Measurements from ENCODE around the gene KCNH2.
"Not testable (repeated sequence)": the region's sequence is repeated elsewhere in the genome, so short reads cannot be mapped to it uniquely, and the experiment has no call there.

The KCNH2 gene

DNA sequence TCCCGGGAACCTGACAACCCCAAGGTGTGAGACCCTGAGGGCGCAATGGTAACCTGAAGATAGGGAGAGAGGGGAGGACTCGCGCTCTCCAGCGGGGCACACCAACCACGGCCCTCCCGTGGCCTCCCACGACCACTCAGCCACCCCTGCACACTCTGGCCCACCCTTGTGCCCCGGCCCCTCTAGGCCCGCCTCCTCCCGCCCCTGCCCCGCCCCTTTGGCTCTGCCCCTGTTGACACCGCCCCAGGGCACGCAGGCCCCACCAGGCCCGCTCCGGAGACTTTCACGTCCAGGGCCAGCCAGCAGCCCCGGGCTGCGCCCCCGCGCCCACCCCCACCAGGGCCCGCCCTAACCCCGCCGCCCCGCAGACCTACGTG is 35.2 kb upstream of the KCNH2 start:
- FAIRE-seq (no peak), DNase-seq (ENCODE audit: extremely low spot score, insufficient read length, low read depth) (no peak)

DNA sequence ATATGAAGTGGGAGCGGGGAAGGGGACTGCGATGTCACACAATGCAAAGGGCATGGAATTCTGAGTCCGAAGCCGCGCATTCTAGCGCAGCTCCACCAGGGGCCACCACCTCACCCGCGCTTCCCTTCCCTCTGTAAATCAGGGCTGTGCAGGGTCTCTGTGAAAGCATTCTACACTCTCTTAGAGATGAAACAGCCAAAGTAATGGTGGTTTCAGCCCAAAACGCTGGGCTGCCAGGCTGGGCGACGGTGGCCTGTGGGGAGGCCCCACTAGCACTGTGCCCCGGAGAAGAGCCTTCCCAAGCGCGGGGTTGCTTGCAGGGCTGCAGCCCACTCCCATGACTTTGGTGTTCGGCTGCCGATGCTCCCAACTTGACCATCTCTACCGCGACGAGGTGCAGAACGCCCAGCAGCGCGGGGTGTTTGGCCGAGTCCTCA is 34.8 kb upstream of the KCNH2 start:
- no peak for DNase-seq (ENCODE audit: extremely low spot score, insufficient read length, low read depth)
- no peak for FAIRE-seq

DNA sequence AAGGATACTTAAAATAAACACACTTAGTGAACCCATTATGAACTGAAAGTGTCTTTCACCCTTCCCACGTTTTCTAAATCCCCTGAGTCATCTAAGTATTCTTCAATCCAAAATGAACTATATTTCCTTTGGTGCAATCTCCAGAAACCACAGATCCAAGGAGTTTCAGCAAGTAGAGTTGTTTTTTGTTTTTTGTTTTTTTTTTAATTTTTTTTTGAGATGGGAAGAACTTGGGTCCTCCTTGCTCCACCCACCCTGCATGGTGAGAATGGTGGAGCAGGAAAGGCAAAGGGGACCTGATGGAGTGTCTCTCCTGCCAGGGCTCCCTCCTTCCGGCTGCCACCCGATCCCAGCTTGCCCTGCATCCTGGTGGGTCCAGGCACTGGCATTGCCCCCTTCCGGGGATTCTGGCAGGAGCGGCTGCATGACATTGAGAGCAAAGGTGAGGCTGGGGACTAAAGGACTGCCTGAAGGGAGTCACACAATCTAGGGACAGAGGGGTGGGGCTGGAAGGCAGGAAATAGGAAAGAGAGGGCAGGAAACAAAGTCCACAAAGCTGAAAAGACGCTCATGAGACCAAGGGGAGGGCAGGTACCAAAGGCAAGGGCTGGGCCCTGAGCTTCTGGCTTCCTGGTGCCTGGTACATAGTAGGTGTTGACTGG is 34.0 kb upstream of the KCNH2 start:
- DNase-seq (ENCODE audit: extremely low spot score, insufficient read length, low read depth) (no peak), FAIRE-seq (no peak)

DNA sequence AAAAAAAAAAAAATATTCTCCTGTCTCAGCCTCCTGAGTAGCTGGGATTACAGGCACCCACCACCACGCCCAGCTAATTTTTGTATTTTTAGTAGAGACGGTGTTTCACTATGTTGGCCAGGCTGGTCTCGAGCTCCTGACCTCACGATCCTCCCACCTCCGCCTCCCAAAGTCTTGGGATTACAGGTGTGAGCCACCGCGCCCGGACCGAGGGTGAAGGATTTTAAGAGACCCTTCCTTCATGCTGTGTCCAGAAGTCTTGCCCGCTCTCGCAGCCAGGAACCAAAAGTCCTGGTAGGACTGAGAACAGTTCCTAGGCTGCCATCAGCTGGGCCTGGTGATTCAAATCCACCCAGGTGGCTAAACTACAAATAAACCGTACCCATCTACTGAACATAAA is 33.5 kb upstream of the KCNH2 start:
- not testable (repeated sequence) for FAIRE-seq; DNase-seq (ENCODE audit: extremely low spot score, insufficient read length, low read depth)

DNA sequence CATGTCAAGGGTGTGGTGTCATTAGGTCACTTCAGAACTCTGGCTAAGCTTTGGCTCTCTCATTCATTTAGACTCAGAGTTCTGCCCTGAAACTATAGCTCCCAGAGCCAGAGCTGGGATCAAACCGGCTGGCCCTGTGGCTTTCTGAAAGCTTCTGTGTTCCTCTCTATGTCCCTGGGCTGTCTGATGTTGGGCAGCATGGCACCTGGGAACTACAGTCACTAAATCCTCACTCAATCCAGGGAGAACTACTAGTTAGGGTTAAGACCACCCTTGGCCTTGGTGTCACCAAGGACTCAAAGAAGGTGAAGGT is 32.9 kb upstream of the KCNH2 start:
- no peak for FAIRE-seq
- DNase-seq (ENCODE audit: extremely low spot score, insufficient read length, low read depth), result no peak

DNA sequence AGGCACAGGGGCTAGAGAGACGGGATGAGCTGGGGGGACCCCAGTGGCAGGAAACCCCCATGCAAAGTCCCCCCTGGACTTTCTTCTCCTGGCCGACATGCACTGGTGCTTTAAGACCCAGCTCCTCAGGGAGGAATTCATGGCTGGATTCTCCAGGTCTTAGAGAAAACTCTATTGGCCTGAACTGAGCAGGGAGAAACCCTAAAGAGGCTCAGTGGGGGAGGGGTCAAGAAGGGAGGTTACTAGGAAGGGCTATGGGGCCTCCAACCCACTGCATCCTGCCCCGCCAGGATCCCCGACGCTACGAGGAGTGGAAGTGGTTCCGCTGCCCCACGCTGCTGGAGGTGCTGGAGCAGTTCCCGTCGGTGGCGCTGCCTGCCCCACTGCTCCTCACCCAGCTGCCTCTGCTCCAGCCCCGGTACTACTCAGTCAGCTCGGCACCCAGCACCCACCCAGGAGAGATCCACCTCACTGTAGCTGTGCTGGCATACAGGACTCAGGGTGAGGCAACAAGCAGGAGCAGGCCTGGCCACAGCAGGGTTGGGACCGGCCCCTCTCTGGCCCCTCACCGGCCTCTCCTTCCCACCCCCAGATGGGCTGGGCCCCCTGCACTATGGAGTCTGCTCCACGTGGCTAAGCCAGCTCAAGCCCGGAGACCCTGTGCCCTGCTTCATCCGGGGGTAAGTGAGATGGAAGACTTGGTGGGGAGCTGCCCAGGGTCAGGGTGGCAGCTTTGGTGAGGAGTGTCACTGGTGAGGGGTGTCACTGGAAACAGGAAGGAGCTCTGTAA is 32.4 kb upstream of the KCNH2 start:
- DNase-seq (ENCODE audit: extremely low spot score, insufficient read length, low read depth), result no peak
- FAIRE-seq, result no peak

DNA sequence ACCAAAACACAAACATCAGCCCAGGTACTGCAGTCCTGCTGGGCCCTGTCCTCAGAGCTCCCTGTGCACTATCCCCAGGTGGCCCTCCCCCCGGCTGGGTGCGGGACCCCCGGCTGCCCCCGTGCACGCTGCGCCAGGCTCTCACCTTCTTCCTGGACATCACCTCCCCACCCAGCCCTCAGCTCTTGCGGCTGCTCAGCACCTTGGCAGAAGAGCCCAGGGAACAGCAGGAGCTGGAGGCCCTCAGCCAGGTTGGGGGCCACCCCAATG is 31.9 kb upstream of the KCNH2 start:
- FAIRE-seq (no peak), DNase-seq (ENCODE audit: extremely low spot score, insufficient read length, low read depth) (no peak)

DNA sequence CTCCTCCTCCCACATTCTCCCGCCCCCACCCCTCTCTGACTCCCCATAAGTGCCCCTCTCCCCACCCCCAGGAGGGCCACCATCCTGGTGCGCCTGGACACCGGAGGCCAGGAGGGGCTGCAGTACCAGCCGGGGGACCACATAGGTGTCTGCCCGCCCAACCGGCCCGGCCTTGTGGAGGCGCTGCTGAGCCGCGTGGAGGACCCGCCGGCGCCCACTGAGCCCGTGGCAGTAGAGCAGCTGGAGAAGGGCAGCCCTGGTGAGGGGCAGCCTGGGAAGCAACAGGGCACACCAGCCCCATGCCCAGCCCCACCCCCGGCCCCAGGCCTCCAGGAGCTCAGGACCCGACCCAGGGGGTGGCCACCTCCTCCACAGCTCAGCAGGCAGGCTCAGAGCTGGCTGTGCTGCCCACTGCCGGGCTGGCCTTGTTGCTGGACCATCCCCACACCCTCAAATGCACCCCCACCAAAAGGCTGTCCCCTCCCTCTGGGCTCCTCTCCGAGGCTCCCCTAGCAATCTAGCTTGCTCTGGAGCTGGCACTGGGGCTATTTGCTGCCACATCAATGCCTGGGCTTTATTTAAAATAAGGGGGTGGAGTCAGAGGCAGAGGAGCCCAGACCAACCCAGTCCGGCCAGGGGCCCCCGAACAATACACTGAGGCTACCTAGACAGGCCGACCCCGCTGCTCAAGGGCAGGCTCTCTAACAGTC is 31.4 kb upstream of the KCNH2 start:
- DNase-seq (ENCODE audit: extremely low spot score, insufficient read length, low read depth) (no peak), FAIRE-seq (no peak)

- DNase-seq (ENCODE audit: extremely low spot score, insufficient read length, low read depth) (peak; percentile 86), FAIRE-seq (peak; percentile 83)
These were observed 30.6 kb upstream of the KCNH2 start for GRCh38 chr7:151008511-151009323.

DNA sequence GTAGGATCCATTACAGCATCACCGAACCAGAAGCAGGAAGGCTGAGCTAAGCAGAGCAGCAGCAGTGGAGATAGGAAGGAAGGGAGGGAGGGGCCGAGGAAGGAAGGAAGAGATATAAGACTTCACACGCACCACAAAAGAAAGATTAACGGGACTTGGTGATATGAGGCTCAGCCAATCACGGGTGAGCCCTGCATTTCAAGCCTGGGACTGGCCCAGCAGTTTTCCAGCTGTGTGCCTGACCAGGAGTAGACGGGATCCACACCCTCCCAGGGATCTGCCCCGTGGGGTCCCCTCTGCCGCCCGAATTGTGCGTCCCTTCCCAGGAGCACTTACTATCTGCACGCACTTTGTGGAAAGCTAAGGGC is 30.0 kb upstream of the KCNH2 start:
- FAIRE-seq (no peak), DNase-seq (ENCODE audit: extremely low spot score, insufficient read length, low read depth) (no peak)

DNA sequence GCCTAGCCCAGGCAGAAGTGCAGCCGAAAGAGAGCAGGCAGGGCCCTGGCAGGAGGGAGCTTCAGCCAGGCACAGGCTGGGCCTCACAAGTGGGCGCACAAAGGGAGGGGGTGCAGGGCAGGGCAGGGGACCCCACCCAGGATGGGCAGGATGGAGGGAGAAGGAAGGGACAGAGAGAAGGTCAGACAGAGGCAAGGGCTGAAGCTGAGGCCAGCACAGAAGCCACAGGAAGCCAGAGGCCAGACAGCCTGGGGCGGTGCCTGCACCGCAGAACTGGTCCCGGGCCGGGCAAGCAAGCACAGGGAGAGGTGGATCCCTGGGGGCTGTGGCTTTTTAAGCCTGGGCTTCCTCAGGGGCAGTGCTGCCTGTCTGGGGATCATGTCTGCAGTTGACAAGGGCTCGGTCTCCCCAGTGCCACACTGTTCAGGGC is 29.4 kb upstream of the KCNH2 start:
- FAIRE-seq (no peak), DNase-seq (ENCODE audit: extremely low spot score, insufficient read length, low read depth) (no peak)

DNA sequence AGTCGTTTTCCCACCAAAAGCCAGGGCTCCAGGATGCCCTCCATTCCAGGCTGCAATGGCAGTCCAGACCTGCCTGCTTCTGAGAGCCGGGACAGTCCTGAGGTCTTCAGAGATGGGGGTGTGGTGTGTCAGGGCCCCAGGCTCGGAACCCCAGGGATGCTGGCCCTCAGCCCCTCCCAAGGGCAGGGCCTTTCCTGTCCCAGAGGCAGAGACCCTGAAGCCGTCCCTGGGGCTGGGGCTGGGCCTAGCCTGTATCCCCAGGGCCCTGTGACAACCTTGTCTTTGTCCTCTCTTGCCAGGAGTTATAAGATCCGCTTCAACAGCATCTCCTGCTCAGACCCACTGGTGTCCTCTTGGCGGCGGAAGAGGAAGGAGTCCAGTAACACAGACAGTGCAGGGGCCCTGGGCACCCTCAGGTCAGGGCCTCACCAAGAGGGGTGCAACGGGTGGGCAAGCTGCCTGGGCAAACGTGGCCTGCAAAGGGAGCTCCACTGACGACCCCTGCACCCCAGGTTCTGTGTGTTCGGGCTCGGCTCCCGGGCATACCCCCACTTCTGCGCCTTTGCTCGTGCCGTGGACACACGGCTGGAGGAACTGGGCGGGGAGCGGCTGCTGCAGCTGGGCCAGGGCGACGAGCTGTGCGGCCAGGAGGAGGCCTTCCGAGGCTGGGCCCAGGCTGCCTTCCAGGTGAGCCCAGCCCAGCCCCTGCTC is 28.6 kb upstream of the KCNH2 start:
- FAIRE-seq (no peak), DNase-seq (ENCODE audit: extremely low spot score, insufficient read length, low read depth) (no peak)

DNA sequence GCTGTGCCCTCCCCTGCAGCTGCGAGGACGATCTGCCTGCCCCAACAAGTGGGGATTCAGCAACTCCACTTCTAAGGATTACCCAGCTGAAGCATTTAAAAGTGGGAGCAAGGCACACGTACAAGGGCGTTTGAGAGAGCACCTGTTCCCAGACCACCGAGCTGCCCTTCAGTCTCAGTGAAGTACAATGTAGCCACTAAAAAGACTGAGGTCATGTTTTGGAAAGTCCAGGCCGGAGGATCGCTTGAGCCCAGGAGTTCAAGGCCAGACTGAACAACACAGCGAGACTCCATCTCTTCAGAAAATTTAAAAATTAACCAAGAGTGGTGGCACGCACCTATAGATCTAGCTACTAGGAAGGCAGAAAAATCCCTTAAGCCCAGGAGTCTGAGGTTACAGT is 27.4 kb upstream of the KCNH2 start:
- no peak for FAIRE-seq
- no peak for DNase-seq (ENCODE audit: extremely low spot score, insufficient read length, low read depth)

DNA sequence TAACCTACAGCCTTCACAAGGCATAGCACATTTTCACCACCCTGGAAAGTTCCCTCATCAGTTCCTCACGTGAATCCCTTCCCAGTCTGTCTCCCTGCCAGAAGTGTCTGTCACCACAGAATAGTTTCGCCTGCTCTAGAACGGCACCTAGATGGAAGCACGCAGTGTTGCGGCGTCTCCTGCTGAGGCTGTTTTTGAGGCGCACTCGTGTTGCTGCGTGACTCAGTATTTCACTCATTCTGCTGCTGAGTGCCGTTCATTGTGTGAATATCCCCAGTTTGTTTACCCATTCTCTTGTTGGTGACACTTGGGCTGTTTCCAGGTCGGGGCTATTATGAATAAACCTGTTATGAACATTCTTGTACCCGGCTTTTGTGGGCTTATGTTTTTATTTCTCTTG is 25.5 kb upstream of the KCNH2 start:
- DNase-seq (ENCODE audit: extremely low spot score, insufficient read length, low read depth) (no peak), FAIRE-seq (no peak)

GRCh38 chr7:151001546-151001945 is 23.4 kb upstream of the KCNH2 start:
- DNase-seq (ENCODE audit: extremely low spot score, insufficient read length, low read depth), result no peak
- FAIRE-seq, result no peak

DNA sequence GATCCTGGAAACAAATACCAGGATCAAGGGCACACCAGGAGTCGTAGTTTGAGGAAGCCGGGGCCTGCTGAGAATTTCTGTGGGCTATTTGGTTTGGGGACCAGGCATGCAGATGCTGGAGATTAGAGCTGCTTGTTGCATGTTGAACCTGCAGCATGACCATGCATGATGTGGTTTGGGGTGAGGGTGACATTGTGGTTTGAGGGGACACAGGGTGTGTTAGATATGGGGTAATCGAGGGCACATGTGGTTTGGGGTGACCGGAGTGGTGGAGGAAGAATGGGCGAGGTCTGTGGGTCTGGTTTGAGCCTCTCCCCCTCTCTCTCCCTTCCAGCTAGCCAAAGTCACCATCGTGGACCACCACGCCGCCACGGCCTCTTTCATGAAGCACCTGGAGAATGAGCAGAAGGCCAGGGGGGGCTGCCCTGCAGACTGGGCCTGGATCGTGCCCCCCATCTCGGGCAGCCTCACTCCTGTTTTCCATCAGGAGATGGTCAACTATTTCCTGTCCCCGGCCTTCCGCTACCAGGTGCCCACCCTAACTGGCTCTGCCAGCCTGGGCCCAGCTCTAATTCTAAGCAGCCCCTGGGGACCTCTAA is 22.9 kb upstream of the KCNH2 start:
- DNase-seq (ENCODE audit: extremely low spot score, insufficient read length, low read depth) (no peak), FAIRE-seq (no peak)

- FAIRE-seq (no peak), DNase-seq (ENCODE audit: extremely low spot score, insufficient read length, low read depth) (no peak)
These were observed 21.5 kb upstream of the KCNH2 start for GRCh38 chr7:150999497-151000230.

DNA sequence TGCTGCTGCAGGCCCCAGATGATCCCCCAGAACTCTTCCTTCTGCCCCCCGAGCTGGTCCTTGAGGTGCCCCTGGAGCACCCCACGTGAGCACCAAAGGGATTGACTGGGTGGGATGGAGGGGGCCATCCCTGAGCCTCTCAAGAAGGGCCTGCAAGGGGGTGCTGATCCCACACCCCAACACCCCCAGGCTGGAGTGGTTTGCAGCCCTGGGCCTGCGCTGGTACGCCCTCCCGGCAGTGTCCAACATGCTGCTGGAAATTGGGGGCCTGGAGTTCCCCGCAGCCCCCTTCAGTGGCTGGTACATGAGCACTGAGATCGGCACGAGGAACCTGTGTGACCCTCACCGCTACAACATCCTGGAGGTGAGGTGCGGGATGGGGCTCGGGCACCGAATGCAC is 20.9 kb upstream of the KCNH2 start:
- DNase-seq (ENCODE audit: extremely low spot score, insufficient read length, low read depth) (no peak), FAIRE-seq (no peak)

- DNase-seq (ENCODE audit: extremely low spot score, insufficient read length, low read depth), result no peak
- FAIRE-seq, result no peak
These were observed 20.2 kb upstream of the KCNH2 start for GRCh38 chr7:150998341-150998740.

All from GM18507 (cell line).